ENCODE data around the gene RNASE11.

DNA sequence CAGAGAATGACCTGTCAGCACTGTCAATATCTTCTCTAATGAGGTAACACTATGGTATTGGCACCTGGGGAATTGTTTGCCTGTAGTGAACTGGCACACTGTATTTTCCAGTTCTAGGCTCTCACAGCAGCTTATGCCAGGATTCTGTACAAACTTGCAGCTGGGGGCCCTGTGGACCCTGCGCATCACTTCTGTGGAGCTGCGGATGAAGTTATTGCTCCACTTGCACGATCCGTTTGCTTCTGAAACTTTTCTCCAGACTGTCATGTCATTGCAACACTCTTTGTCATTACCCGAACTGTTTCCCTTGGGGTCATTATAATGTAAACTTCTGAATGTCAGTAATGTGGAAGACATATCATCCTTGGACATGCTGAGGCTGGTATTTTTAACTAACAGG lies 3.9 kb downstream of the RNASE11 start:
- TF ChIP-seq POLR2A (IDR thresholded peaks at IDR 0.05; ENCODE audit: low read length), result no peak
- no peak for TF ChIP-seq GATA1 (IDR thresholded peaks at IDR 0.05; ENCODE audit: low read depth, low read length)
